ENCODE data around the gene OR3A3.
"Not testable (repeated sequence)": the region's sequence is repeated elsewhere in the genome, so short reads cannot be mapped to it uniquely, and the experiment has no call there.

The OR3A3 gene

DNA sequence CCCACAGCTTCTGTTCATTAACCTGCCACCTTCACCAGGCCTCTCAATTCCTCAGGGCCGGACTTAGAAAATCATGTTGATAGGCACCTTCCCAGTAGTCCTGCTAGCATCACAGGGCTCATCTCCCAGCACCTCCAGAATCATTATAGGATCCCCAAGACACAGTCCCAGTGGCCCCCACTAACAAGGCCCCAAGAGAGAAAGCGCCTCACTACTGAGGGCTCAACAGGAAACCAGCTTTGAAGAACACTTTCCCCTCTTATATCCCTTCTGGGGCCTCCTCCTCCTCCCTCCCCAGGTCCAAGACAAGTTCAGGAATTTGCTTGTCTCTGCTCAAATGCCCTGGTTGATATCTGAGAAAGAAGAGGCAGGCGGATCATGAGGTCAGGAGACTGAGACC, at the start of gene OR3A3:
Gene OR3A3 (plus strand): TSS at position 301 of the 400 bp plus-strand sequence.
- no peak for DNase-seq

DNA sequence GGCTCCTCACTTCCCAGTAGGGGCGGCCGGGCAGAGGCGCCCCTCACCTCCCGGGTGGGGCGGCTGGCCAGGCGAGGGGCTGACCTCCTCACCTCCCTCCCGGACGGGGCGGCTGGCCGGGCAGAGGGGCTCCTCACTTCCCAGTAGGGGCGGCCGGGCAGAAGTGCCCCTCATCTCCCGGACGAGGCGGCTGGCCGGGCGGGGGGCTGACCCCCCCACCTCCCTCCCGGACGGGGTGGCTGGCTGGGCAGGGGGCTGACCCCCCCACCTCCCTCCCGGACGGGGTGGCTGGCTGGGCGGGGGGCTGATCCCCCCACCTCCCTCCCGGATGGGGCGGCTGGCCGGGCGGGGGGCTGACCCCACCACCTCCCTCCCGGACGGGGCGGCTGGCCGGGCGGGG, 40.0 kb upstream of the OR3A3 start:
- DNase-seq: not testable (repeated sequence)

DNA sequence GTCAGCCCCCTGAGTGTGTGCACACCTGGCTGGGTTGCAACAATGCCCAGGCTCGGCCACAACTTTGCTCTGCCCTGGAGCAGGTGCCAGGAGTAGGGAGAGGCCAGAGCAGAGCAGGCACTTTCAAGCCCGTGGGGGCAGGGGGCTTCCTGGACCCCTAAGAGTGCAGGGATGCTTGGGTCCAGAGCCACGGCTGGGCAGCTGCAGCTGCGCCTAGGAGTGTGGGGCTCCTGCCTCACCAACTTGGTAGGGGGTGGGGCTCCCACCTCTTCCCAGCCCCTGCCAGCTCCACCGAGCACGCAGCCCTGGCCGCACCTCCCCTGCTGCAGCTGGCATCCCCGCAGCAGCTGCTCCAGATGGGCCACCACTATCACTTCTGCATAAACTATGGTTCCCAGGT, 32.8 kb upstream of the OR3A3 start:
- DNase-seq: no peak

DNA sequence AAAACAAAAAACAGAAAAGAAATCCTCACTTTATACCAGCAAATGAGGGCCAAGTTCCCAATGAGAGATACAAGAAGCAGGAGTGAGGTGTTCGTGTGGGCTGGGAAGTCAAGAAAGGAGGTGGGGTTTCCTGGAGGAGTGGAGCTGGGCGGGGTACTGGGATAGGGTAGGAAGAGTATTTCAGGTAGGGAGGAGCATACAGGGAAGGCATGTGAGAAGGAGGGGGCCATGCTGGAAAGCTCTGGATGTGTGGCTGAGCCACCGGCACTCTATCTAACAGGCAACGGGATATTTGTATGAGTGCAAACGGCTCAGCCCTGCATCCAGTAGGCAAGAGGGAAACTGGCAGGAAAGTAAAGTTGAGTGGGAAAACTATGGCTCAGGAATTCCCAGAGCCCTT, 29.2 kb upstream of the OR3A3 start:
- no peak for DNase-seq

DNA sequence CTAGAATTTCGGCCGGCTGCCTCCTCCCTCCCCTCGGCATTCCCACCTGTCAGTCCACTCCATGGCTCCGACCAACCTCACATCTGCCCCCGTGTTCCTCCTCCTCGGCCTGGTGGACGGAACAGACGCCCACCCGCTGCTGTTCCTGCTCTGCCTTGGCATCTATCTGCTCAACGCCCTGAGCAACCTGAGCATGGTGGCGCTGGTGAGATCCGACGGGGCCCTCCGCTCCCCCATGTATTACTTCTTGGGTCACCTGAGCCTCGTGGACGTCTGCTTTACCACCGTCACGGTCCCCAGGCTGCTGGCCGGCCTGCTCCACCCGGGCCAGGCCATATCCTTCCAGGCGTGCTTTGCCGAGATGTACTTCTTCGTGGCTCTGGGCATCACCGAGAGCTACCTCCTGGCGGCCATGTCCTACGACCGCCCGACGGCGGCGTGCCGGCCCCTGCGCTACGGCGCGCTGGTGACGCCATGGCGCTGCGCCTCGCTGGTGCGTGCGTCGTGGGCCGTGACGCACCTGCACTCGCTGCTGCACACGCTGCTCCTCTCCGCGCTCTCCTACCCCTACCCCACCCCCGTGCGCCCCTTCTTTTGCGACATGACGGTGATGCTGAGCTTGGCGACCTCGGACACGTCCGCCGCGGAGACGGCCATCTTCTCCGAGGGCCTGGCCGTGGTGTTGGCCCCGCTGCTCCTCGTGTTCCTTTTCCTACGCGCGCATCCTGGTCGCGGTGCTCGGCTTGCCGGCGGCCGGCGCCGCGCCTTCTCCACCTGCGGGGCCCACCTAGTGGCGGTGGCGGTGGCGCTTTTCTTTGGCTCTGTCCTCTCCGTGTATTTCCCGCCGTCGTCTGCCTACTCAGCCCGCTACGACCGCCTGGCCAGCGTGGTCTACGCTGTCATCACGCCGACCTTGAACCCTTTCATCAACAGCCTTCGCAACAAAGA, 25.0 kb upstream of the OR3A3 start, which contains the start of gene OR3A2:
Gene OR3A2 (minus strand): TSS at position 440 of the 948 bp plus-strand sequence.
- no peak for DNase-seq

DNA sequence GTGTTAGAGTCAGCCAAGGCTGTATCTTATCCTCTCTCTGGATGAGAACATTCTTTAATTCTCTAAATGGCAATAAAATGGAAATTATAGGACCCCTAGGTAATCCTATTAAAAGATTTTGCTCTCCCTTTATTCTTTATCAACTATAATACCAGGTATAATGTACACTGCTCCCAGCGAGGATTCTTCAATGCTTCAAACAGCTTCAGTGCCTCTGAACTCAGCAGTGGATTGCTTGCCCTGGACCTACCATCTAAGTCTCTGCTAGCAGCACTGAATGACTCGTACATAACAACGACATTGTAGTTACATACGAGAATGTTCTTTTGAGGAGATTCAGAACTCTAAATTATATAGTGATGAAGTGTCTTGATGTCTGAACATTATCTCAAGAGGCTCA, 21.4 kb upstream of the OR3A3 start:
- DNase-seq: no peak

DNA sequence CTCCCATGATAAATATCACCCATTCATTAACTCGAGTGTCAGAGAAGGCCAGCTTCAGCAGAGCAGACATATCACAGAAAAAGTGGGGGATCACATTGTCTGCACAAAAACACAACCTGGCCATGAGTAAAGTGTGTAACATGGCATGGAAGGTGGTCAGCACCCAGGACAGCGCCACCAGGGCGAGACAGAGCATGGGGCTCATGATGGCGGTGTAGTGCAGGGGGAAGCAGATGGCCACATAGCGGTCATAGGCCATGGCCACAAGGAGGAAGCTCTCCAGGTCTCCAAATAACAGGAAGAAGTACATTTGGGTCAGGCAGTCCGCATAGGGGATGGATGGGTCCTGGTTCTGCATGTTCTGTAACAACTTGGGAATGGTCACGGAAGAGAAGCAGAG, 13.4 kb upstream of the OR3A3 start:
- not testable (repeated sequence) for DNase-seq

DNA sequence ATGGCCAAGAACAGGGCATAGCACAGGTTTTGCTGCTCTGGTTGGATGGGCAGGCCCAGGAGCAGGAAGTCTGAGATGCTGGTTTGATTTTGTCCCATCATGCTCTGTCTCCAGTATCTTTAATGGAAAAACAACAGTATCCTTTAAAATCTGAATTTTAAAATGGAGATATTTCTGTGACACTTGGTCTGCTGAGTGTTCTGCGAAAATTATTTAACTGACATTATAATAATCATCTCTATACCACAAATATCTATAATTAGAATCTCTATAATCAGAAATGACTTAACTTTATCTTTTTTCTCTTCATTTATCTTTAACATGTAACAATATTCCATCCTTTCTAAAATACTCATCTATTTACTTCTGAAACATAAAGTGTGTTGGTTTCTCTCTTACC, 12.9 kb upstream of the OR3A3 start, which contains the start of gene OR1E1:
Gene OR1E1 (minus strand): TSS at position 101 of the 400 bp plus-strand sequence. CDS start 0 bp downstream, at position 101.
- DNase-seq: no peak

DNA sequence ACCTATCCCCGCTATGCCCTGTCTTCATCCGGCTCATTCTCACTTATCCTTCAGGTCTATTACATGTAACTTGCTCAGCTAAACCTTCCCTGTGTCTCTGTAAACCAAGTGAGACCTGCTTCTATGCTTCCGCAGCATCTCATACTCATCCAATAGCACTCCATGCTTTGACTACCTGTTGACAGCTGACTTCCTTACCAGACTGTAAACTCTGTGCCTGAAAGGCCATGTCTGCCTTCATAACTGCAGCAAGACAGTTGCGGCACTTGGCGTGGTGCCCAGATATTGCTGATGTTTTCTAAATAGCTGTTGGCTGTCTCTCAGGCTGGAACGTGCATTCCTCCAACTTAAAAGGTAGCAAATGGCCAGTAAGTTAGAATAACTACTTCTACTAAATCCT, 11.1 kb upstream of the OR3A3 start:
- DNase-seq: no peak

DNA sequence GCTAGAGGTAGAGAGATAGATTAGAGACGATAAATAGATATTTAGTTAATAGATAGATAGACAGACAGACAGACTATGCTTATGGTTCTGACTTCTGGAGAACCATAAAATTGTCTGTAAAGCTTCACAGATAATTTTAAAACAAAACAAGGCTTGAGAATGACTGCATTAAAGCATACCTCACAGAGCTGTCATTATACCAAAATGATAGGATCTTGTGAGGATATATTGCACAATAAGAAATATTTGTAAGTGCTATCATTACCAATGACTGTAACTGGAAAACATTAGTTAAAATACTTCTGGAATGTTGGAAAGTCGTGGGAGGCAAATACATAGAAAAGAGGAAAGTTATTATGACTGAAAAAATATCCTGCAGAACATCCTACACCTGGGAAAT, 9.4 kb upstream of the OR3A3 start:
- DNase-seq: no peak

DNA sequence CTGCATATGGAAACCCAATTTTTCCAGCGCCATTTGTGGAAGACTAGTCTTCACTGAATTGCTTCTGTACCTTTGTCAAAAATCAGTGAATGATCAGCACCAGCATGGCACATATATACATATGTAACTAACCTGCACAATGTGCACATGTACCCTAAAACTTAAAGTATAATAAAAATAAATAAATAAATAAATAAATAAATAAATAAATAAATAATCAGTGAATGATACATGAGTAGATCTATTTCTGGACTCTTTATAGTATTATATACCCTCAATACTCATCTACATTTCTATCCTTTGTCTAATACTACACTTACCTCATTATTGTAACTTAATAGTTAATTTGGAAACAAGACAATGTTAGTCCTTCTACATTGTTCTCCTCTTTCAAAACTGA, 7.3 kb upstream of the OR3A3 start:
- not testable (repeated sequence) for DNase-seq

DNA sequence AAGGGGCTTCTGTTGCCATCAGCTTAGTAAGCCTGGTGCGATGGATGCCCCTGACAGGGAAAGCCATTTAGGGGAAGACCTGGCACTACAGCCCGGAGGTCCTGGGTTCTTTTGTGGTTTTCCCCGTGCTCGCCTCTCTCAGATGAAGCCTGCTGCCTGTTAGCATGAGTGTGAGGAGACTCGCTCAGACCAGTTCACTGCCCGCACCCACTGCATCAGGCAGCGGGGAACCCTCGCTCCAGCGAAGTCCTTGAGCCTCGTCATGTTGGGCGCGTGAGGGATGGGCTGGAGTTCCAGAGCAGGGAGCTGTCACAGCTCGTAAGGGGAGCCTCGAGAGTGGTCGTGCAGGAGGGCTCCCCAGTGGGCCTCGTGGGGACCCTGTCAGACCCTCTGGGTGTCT, 1.0 kb downstream of the OR3A3 start:
- not testable (repeated sequence) for DNase-seq

DNA sequence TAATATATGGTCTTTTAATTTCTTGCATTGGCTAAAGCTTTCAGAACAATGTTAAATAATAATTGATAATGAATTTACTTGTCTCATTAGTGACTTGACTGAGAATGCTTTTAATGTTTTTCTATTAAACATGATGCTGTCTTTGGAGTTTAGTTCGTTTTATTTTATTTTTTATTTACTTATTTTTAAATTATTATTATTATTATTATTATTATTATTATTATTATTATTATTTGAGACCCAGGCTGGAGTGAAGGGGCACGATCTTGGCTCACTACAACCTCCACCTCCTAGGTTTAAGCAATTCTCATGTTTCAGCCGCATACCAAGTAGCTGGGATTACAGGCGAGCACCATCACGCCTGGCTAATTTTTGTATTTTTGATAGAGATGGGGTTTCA, 4.4 kb downstream of the OR3A3 start:
- no peak for DNase-seq

DNA sequence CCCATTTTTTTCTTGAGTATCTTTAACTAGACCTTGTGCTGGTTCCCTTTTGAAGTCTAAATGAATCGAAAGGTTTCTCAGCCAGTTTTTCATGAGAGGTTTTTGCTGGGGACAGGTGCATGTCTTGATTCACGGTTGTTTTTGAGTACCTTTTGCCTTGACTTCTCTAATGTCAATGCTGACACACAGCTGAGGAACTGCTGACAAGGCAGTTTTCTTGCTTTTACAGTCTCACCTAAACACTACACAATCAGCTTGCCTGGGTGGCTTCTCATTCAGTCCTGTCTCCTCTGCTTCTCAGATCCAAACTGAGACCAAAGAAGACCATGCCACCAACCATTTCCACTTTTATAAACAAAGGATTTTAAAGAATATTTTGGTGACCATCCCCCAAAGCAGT, 7.1 kb downstream of the OR3A3 start:
- no peak for DNase-seq

DNA sequence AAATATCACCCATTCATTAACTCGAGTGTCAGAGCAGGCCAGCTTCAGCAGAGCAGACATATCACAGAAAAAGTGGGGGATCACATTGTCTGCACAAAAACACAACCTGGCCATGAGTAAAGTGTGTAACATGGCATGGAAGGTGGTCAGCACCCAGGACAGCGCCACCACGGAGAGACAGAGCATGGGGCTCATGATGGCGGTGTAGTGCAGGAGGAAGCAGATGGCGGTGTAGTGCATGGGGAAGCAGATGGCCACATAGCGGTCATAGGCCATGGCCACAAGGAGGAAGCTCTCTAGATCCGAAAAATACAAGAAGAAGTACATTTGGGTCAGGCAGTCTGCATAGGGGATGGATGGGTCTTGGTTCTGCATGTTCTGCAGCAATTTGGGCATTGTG, 22.0 kb downstream of the OR3A3 start:
- not testable (repeated sequence) for DNase-seq

DNA sequence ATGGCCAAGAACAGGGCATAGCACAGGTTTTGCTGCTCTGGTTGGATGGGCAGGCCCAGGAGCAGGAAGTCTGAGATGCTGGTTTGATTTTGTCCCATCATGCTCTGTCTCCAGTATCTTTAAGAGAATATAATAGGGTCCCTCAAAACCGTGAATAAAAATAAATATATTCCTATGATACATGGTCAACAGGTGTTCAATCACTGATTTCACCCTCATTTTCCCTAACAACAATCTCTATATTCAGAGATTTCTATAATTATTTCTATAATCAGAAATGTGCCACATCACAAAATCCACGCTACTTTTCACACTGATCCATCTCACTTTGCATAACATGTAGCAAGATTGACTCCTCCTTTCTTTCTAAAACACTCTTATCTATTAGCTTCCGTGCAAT, 22.6 kb downstream of the OR3A3 start, which contains the start of gene OR1E2:
Gene OR1E2 (minus strand): TSS at position 101 of the 400 bp plus-strand sequence. CDS start 0 bp downstream, at position 101.
- DNase-seq: no peak

DNA sequence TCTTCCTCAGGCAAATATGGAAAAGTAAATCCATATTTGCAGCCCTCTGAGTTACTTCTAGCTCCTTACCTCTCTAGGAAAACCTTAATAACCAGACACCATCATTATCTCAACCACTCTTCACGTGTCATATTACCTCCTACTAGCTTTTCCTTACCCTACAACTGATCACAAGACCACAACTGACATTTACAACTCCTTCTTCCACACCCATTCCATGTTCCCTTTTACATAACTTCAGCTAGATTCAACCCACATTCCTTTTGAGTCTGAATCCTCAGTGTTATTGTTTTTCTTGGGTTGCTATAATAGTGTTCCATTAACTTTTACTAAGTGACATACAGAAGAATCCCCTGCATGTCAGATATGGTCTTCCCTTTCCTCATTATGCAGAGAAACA, 27.2 kb downstream of the OR3A3 start:
- DNase-seq: no peak

DNA sequence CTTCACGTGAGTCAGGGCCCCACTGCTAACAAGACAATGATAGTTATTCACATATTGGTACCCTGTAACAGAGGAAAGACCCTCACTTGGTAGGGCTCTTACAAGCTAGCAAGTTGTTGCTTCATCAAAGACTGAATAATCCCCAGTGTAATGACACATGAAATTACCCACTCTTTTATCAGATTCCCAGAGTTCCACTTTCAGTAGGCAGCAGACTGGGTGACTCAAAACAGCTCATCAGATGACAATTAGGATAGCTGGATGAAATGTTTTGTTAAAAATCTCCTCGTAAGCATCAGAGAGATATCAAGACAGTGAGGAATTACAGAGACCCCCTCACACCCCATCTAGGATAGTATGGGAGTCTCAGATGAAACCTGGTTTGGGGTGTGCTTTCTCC, 29.3 kb downstream of the OR3A3 start:
- no peak for DNase-seq

DNA sequence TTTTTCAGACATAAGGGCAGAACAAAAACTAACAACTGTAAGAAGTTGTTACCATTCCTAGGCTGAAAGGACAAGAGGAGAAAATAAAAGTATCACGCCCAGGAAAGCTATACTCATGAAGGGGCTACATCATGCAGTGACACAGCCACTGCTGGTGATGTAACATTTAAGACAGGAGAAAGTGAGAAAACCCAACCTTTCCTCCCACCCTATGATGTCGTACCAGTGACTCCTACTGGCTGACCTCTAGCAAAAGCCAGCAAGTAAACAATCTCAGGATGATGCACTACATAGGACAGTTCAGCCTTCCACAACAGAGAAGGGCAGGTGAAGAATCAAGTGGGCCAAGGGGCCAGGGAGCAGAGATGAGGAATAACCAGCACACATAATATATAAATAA, 36.5 kb downstream of the OR3A3 start:
- no peak for DNase-seq

DNA sequence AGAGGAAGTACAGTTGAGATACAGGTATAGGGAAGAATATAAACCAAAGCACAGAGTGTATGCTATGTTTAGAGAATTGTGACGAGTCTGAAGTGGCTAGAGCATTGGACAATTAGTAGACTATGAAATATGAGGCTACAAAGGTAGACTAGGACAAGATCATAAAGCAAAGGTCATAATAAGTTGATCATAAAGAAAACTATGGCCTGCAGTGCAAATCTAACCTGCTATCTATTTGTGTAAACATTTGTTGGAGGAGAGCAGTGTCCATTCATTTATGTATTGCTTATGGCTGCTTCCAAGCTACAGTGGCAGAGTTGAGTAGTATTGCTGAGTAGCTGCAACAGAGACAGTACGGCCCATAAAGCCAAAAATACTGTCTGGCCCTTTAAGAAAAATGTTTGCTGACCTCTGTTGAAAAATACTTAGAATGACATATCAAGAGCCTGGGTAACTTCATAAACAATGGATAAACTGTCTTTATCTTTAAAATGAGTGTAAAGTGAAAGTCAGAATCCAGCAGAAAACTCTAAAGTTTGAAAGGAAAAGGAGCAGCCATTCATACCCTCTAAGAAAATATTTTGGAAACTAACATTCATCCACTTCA, 37.0 kb downstream of the OR3A3 start:
- no peak for DNase-seq

DNA sequence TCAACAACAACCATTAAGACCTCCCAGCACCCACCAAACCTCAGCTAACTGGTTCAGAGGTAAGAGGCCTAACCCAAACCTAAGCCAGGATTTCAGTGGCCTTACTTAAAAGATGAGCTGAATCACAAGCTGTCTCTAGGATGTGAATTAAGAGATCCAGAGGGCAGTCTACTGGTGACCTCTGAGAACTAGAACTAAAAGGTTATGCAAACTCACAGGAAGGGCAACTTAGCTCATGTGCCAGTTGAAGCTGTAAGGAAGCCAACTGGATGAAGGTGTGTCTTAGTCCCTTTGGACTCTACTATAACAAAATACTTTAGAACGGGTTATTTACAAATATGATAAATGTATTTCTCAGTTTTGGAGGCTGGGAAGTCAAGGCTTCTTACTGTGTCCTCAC, 55.2 kb downstream of the OR3A3 start:
- not testable (repeated sequence) for DNase-seq

DNA sequence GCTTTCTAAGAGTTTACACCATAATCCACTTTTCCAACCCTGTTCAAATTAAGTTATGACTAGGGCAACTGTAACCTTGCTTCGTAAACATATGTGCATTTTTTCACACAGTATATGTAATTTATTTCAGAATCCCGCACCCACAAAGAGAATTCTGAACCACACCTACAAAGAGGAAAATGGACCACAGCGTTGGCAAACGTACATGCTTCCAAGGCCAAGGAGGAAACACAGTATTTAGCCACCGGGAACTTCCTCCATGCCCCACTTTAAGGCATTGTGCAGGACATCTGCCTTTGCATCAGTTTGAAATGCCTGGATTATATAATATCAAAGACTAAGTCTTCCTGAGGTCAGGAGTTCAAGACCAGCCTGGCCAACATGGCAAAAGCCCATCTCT, 58.4 kb downstream of the OR3A3 start:
- no peak for DNase-seq

DNA sequence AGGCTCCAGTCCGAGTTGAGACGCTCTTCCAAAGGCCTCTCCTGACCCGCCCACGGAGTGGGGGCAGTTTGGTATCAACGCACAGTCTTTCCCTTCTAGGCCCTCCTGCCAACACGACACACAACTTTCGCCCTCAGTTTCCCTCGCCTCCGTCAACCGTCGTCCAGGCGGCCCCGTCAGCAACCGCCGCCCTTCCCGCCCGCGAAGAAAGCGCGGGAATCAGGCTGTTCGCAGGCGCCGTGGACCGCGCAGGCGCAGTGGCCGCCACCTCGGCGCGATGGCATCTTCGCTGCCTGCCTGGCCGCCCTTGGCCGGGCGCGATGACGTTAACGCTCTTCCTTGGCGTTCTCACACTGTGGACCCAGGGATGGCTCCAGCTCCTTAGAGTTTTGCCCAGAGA, 60.4 kb downstream of the OR3A3 start, which contains the start of gene SPATA22:
Gene SPATA22 (minus strand): TSS at position 221 of the 400 bp plus-strand sequence. CDS start 2,494 bp downstream, outside the sequence.
- DNase-seq: no peak

DNA sequence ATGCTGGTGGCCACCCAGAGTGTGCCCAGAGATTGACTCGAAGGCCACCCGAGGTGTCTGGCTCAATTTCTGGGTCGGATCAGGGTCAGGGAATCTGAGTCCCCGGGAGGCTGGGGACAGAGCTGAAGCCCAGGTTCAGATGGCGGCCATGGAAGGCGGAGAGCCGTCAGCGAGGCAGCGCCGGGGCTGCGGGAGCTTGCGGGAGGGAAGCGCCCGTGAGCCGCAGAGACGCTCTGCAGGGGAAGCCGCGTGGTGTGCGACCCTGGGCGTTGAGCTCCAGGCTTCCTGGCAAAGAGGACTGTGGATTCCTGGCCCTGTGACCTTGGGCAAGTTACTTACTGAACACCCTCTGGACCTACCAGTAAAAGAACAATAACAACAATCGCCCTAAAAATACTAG, 61.0 kb downstream of the OR3A3 start:
- no peak for DNase-seq
